Dedifferentiated amniotic fluid mesenchymal stem cell (primary cell): ENCODE measurements around the gene DRAM1.

ENCODE experiments used
- DNase-seq: peaks from one replicate; pipeline ENCODE4 v3.0.0-alpha.2; 2016; ENCODE audit errors: extremely low spot score

Gene DRAM1

GRCh38 chr12:101941306-101942249 is 64.2 kb downstream of the DRAM1 start:
- no peak for DNase-seq

DNA sequence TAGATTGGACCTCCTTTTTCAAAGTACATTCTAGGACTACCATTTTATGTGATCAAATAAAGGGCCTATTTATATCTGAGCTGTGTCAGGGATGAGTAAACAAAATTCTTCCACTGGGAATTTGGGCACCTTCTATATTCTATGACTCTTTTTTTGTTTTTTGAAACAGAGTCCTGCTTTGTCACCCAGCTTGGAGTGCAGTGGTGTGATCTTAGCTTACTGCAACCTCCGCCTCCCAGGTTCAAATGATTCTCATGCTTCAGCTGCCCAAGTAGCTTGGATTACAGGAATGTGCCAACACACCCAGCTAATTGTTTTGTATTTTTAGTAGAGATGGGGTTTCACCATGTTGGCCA is 64.8 kb downstream of the DRAM1 start:
- no peak for DNase-seq

DNA sequence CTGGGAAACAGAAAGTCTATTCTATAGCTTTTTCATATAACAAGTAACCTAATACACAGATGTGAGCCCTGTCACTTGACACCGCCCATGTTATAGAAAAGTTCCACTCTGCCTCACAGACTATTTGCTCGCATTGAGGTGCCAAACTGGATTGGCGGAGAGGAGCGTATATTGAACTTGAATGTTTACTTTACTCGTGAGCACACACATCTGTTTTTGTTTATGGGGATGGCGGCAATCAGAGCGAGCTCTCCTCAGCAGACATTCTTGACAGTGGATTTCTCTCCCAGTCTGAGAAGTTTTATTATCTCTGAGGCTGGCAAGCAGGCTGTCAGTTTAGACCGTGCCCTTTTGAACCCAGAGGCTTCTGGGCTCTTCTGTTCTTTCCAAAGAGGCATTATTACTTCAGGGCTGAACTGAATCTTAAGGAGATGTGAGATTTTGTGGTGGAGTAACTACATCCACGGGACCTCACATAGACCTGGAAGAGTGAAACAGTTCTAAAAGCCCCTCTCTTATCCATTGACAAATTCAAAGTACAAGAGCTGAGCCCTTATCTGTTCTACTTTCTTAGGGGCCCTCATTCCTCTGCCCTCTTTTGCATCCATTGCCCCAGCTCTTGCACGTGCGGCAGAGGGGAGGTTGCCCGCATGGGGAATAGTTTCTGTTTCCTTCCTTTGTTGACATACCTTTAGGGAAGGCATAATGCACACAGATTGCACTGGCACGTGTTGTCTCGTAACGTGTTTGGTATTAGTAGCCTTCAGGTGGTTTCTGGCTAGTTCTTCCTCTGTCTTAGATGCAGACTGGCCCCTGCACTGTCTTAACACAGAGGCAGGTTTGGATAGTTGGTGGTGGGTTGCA is 68.2 kb downstream of the DRAM1 start:
- DNase-seq, result peak; percentile 67

DNA sequence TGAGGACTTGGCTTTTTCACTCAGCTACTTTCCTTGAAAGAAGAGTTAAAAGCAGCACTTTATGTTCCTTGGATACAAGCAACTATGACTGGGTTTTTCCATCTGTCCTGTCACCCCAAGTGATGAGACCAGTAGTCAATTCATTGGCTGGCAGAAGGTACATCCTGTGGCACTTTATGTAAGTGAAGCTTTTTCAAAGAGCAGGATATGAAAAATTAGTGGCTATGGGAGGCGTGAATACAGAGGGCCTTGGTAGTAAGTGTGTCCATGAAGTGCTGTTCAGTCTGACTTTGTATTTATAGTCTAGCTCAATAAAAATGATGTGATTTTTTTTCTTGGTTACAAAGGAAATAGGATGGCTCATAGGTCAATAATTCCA is 68.8 kb downstream of the DRAM1 start:
- no peak for DNase-seq

DNA sequence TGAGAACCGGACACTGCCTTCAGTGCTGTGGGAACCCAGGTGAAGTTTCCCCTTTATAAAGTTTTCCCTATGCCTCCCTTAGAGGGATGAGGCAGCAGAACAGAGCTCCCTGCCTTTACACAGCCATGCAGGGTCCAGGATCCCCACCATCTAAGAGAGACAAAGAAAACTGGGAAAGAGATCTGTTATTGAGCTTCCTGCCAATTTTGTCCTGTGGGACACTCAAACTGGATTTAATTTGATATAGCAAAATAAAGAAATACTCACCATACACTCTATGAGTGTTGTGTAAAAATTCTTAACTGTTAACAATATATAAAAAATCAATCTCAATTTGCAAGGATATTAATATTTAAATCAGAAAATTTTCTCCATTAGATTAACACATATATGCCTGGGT is 69.9 kb downstream of the DRAM1 start:
- no peak for DNase-seq

GRCh38 chr12:101948365-101948764 is 71.0 kb downstream of the DRAM1 start:
- DNase-seq, result no peak

GRCh38 chr12:101951002-101951670 is 73.8 kb downstream of the DRAM1 start:
- no peak for DNase-seq

DNA sequence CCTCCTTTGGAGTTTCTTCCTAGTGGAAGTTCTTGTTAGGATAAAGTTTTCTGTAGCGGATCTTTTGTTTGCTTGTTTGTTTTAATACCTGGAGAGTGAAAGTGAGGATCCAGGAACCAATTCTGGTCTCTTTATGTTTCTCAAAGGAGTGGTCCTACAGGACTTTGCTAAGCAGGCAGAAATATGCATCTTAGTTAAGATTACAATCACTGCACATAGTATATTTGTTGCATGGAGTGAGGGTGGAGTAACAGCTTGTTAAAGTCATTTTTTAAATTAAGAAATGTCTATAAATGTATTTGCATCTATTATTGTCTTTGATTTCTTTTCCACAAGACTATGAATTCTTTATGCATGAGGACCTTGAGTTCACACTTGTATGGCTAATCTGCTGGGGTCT is 76.7 kb downstream of the DRAM1 start:
- DNase-seq, result no peak

DNA sequence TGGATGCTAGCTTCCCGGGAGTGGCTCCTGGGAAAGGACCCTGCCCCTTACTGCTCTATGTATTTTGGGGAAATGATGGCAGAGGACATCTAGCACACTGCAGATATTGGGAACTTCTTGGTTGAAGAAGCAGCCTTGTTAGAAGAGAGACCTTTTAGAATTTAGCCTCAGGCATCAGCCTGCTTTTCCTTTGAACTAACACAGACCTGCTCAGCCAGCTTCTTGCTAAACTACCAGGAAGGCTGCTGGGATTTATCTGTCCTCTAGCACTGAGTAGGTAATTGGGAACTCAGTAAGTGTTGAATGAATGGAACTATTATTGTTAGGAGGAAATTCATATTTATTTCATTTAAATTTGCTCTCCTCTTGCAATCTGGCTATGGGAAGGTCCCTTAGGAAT is 77.3 kb downstream of the DRAM1 start:
- DNase-seq, result no peak

GRCh38 chr12:101957252-101957959 is 80.0 kb downstream of the DRAM1 start:
- DNase-seq, result no peak

GRCh38 chr12:101959607-101960006 is 82.2 kb downstream of the DRAM1 start:
- no peak for DNase-seq

DNA sequence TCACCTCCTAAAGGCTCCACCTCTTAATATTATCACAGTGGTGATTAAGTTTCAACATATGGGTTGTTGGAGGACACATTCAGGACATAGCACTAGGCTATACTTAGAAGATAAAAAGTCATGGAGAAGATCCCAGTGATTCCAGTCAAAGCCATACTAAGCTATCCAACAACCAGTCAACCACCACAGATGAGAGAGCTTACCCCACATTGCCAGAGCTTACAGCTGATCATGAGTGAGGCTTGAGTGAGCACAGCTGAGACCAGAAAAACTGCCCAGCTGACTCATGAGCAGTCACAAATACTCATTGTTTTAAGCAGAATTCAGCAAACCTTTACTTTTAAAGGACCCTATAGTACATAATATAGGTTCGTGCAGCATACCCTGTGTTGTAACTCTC is 85.1 kb downstream of the DRAM1 start:
- DNase-seq, result no peak

DNA sequence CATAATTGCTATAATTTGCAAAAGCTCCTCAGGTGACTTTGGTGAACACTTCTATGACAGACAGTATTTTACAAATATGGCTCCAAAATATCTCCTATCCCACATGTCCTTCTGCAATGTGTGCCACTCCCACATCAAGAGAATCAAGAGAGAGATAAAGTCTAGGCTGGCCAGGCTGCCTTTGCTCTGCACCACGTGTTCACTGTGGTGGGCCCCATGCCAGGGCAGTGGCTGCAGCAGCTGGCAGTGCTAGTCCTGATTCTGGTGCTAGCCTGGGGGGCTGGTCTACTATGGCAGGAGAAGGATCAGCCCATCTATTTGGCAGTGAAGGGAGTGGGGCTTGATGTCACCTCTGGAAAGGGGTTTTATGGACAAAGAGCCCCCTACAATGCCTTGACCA is 86.3 kb downstream of the DRAM1 start:
- DNase-seq, result no peak

DNA sequence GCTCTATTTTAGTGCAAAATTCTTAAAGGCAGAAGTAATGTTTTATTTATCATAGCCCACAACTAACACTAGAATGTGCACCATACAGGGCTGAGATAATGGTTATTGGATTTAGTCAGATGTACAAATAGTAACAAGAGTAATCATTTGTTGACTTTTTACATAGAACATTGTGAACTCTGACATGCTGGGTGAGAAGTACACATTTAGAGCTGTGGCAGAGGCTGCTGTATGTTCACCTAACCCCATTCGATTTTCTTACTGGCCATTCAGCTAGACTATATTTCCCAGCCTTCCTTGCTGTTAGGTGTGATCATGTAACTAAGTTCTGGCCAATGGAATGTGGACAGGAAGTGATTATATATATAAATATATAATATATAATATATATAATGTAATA is 89.1 kb downstream of the DRAM1 start:
- DNase-seq, result no peak

DNA sequence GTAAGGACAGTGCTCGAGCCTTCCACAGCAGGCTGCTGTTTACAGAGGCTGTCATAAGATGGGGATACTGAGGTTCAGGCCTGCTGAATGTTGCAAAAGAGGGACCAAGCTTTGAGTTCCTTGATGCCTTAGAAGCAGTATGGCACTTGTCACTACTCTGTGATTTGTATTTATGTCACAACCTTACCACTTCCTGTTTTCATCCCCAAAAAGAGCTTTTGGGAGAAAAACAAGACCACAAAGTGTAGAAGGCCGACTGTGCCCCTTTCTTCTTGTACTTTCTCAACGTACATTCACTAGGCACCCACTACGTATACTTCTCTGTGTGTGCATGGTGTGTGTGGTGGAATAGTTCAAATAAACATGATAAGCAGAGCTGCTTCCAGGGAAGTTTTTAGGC is 90.1 kb downstream of the DRAM1 start:
- no peak for DNase-seq

DNA sequence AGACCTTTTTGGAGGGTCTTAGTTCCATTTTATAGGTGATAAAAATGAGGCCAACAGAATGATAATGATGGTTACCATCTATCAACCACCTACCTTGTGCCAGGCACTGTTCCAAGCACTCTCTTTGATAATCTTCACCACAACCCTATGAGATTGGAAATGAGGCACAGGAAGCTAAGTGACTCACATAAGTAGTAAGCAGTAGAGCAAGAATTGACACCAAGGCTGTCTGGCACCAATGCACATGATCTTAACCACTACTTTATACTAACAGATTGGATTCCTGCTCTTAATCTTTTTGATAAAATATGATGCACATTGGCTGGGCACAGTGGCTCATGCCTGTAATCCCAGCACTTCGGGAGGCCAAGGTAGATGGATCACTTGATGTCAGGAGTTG is 91.4 kb downstream of the DRAM1 start:
- no peak for DNase-seq
